Measurements from ENCODE around the gene ARHGEF4.
"Not testable (repeated sequence)": the region's sequence is repeated elsewhere in the genome, so short reads cannot be mapped to it uniquely, and the experiment has no call there.

The ARHGEF4 gene

GRCh38 chr2:130975729-130976128, 139.0 kb downstream of the ARHGEF4 start:
- DNase-seq (ENCODE audit: low read depth), result no peak

- no peak for DNase-seq (ENCODE audit: low read depth)
These were observed 140.0 kb downstream of the ARHGEF4 start for GRCh38 chr2:130976591-130977237.

GRCh38 chr2:130977461-130978050, 140.8 kb downstream of the ARHGEF4 start:
- no peak for DNase-seq (ENCODE audit: low read depth)

GRCh38 chr2:130981667-130982066, 145.0 kb downstream of the ARHGEF4 start:
- no peak for DNase-seq (ENCODE audit: low read depth)

- DNase-seq (ENCODE audit: low read depth), result no peak
These were observed 148.6 kb downstream of the ARHGEF4 start for GRCh38 chr2:130985206-130985780.

- no peak for DNase-seq (ENCODE audit: low read depth)
These were observed 149.3 kb downstream of the ARHGEF4 start for GRCh38 chr2:130985831-130986649.

GRCh38 chr2:130986890-130987493, 150.3 kb downstream of the ARHGEF4 start:
- no peak for DNase-seq (ENCODE audit: low read depth)

- DNase-seq (ENCODE audit: low read depth), result no peak
These were observed 151.1 kb downstream of the ARHGEF4 start for GRCh38 chr2:130987519-130988425.

GRCh38 chr2:130991446-130991845, 154.7 kb downstream of the ARHGEF4 start:
- not testable (repeated sequence) for DNase-seq (ENCODE audit: low read depth)

- DNase-seq (ENCODE audit: low read depth), result not testable (repeated sequence)
These were observed 155.3 kb downstream of the ARHGEF4 start for GRCh38 chr2:130992003-130992402.

- no peak for DNase-seq (ENCODE audit: low read depth)
These were observed 160.0 kb downstream of the ARHGEF4 start for GRCh38 chr2:130996691-130997090.

- no peak for DNase-seq (ENCODE audit: low read depth)
These were observed 160.5 kb downstream of the ARHGEF4 start for GRCh38 chr2:130997198-130997597.

GRCh38 chr2:130998561-130998960, 161.8 kb downstream of the ARHGEF4 start:
- no peak for DNase-seq (ENCODE audit: low read depth)

- no peak for DNase-seq (ENCODE audit: low read depth)
These were observed 167.9 kb downstream of the ARHGEF4 start for GRCh38 chr2:131004446-131005209.

GRCh38 chr2:131005216-131005935, 168.7 kb downstream of the ARHGEF4 start:
- DNase-seq (ENCODE audit: low read depth), result no peak

- DNase-seq (ENCODE audit: low read depth), result no peak
These were observed 169.8 kb downstream of the ARHGEF4 start for GRCh38 chr2:131006561-131006960.

GRCh38 chr2:131008967-131009366, 172.3 kb downstream of the ARHGEF4 start:
- DNase-seq (ENCODE audit: low read depth), result no peak

- no peak for DNase-seq (ENCODE audit: low read depth)
These were observed 173.2 kb downstream of the ARHGEF4 start for GRCh38 chr2:131009713-131010475.

GRCh38 chr2:131010566-131010965, 173.9 kb downstream of the ARHGEF4 start:
- DNase-seq (ENCODE audit: low read depth), result no peak

Data from activated T-helper 9 cell treated with anti-CD3 and anti-CD28 coated beads, Interleukin-2, amount 50 U/mL, for 16 hours (primary cell).